ENCODE measurements around the gene PIAS4. TPM values are rescaled to one million over a fixed set of nuclear protein-coding genes. Genes with fewer than 3 reads are reported as not detected.

Gene PIAS4
- total and polyA plus RNA-seq, 2 of the 13 experiments (the other 11 are each of a cell fraction or from before 2014, with no cell fraction given): 9.0 to 20.1 TPM

GRCh38 chr19:4052114-4052992, 44.8 kb downstream of the PIAS4 start (continued):
- TF ChIP-seq ZFP36L2 (CRISPR knock-in tag; IDR thresholded peaks at IDR 0.05) (no peak), ZNF232 (CRISPR knock-in tag; IDR thresholded peaks at IDR 0.05; ENCODE audit: borderline replicate concordance) (peak; percentile 68; the same call in 1 of the 2 replicates), ZBTB25 (CRISPR knock-in tag; IDR thresholded peaks at IDR 0.05) (peak; percentile 60; the same call in 1 of the 2 replicates), ZNF552 (CRISPR knock-in tag; IDR thresholded peaks at IDR 0.05; ENCODE audit: borderline replicate concordance) (0 out of 2 replicates have a peak, but pooled peaks have one; percentile 70), SRY (CRISPR knock-in tag; IDR thresholded peaks at IDR 0.05) (0 out of 2 replicates have a peak, but pooled peaks have one; percentile 16), NFYC (CRISPR knock-in tag; IDR thresholded peaks at IDR 0.05) (no peak; the same call in 1 of the 2 replicates), HMGXB4 (CRISPR knock-in tag; IDR thresholded peaks at IDR 0.05; ENCODE audit: borderline replicate concordance in 1 of 2, low read depth in 1 of 2) (peak; percentile 45 to 88; a peak in 3 of 4 replicates), HNRNPH1 (optimal IDR thresholded peaks at IDR 0.05; ENCODE audit: low read depth, low read length) (peak; percentile 56), ZMYM2 (CRISPR knock-in tag; IDR thresholded peaks at IDR 0.05) (peak; percentile 100), PREB (CRISPR knock-in tag; IDR thresholded peaks at IDR 0.05) (no peak), ZNF34 (CRISPR knock-in tag; IDR thresholded peaks at IDR 0.05; ENCODE audit: borderline replicate concordance) (peak; percentile 60; the same call in 1 of the 2 replicates), HOXA7 (CRISPR knock-in tag; IDR thresholded peaks at IDR 0.05) (no peak), ZNF121 (CRISPR knock-in tag; IDR thresholded peaks at IDR 0.05) (peak; percentile 62; the same call in 1 of the 2 replicates), GFI1 (CRISPR knock-in tag; IDR thresholded peaks at IDR 0.05; ENCODE audit: borderline replicate concordance) (peak; percentile 58; the same call in 1 of the 2 replicates), MXD4 (CRISPR knock-in tag; IDR thresholded peaks at IDR 0.05) (0 out of 2 replicates have a peak, but pooled peaks have one; percentile 42), HDAC6 (IDR thresholded peaks at IDR 0.05; ENCODE audit: low read depth, low read length) (no peak), ZNF740 (CRISPR knock-in tag; IDR thresholded peaks at IDR 0.05) (peak; percentile 61; the same call in 1 of the 2 replicates), ZNF138 (CRISPR knock-in tag; IDR thresholded peaks at IDR 0.05; ENCODE audit: low read depth) (peak; percentile 25; the same call in 1 of the 2 replicates), ZFP37 (CRISPR knock-in tag; IDR thresholded peaks at IDR 0.05; ENCODE audit: borderline replicate concordance) (no peak; the same call in 1 of the 2 replicates), ZNF746 (CRISPR knock-in tag; IDR thresholded peaks at IDR 0.05) (peak; percentile 77)

Data from HepG2 (cell line).